Keratinocyte (primary cell): Measurements from ENCODE around the gene CYP4A11. TPM values are rescaled to one million over a fixed set of nuclear protein-coding genes. Genes with fewer than 3 reads are reported as not detected.
"Not testable (repeated sequence)": the region's sequence is repeated elsewhere in the genome, so short reads cannot be mapped to it uniquely, and the experiment has no call there.

ENCODE experiments used
- DNase-seq: peaks from one replicate; pipeline ENCODE4 v3.0.0-alpha.2; 2011; ENCODE audit warnings: low read depth, missing footprints, low spot score
- FAIRE-seq: peaks from 2 replicates; lab custom pipeline; 2011; peaks lifted over from hg19 to GRCh38; lab: Jason Lieb, UNC
- H2AFZ ChIP-seq: 2 replicates; pipeline ENCODE4 v1.6.0; 2012; ENCODE audit warnings: low read length, control low read depth, inconsistent platforms; ENCODE audit not compliant: control insufficient read depth
- H3K27ac ChIP-seq: 2 replicates; pipeline ENCODE4 v1.5.1; 2011; ENCODE audit warnings: low read length; ENCODE audit not compliant: control insufficient read depth, insufficient read depth
- H3K27me3 ChIP-seq: 3 replicates; pipeline ENCODE4 v1.6.0; 2011; ENCODE audit warnings: low read length; ENCODE audit not compliant: control insufficient read depth, insufficient read depth; ENCODE audit errors: extremely low read depth
- H3K36me3 ChIP-seq, 2 experiments: 2 replicates in 1 of 2; 3 replicates in 1 of 2; pipeline ENCODE4 v1.5.1; 2011; ENCODE audit warnings: low read length in 2 of 2, mild to moderate bottlenecking in 1 of 2; ENCODE audit not compliant: control insufficient read depth in 2 of 2, insufficient read depth in 2 of 2; ENCODE audit errors: extremely low read depth in 1 of 2
- H3K4me1 ChIP-seq: 3 replicates; pipeline ENCODE4 v1.5.1; 2011; ENCODE audit warnings: low read length; ENCODE audit not compliant: control insufficient read depth, insufficient read depth; ENCODE audit errors: extremely low read depth
- H3K4me2 ChIP-seq: 3 replicates; pipeline ENCODE4 v1.6.0; 2011; ENCODE audit warnings: low read depth, low read length; ENCODE audit not compliant: control insufficient read depth, insufficient read depth; ENCODE audit errors: extremely low read depth
- H3K4me3 ChIP-seq, 3 experiments: fragments of 200-600 bp in 1 of 3; sonication (generic) in 1 of 3; 2 replicates in 2 of 3; 3 replicates in 1 of 3; pipeline ENCODE4 v1.5.1; 2011 to 2016; ENCODE audit warnings: low read length in 3 of 3, mild to moderate bottlenecking in 3 of 3, control low read depth in 2 of 3, inconsistent platforms in 1 of 3, low read depth in 1 of 3, mixed read lengths in 1 of 3, mixed run types in 1 of 3, moderate library complexity in 1 of 3; ENCODE audit not compliant: control insufficient read depth in 2 of 3, insufficient read depth in 2 of 3; ENCODE audit errors: extremely low read depth in 1 of 3
- H3K79me2 ChIP-seq: 2 replicates; pipeline ENCODE4 v1.6.0; 2012; ENCODE audit warnings: low read length; ENCODE audit not compliant: control insufficient read depth, insufficient read depth
- H3K9ac ChIP-seq: 3 replicates; pipeline ENCODE4 v1.6.0; 2011; ENCODE audit warnings: low read length; ENCODE audit not compliant: control insufficient read depth, insufficient read depth; ENCODE audit errors: extremely low read depth
- H3K9me1 ChIP-seq: 3 replicates; pipeline ENCODE4 v1.6.0; 2011; ENCODE audit warnings: low read length; ENCODE audit not compliant: control insufficient read depth, insufficient read depth; ENCODE audit errors: extremely low read depth
- H3K9me3 ChIP-seq: 2 replicates; pipeline ENCODE4 v1.5.1; 2012; ENCODE audit warnings: low read depth, low read length; ENCODE audit not compliant: control insufficient read depth
- H4K20me1 ChIP-seq: 3 replicates; pipeline ENCODE4 v1.6.0; 2011; ENCODE audit warnings: low read length; ENCODE audit not compliant: control insufficient read depth, insufficient read depth; ENCODE audit errors: extremely low read depth
- EZH2 ChIP-seq: IDR thresholded peaks from one replicate; pipeline ENCODE4 v1.6.1; 2012; ENCODE audit warnings: inconsistent platforms, mild to moderate bottlenecking, low read length, moderate library complexity
- dilution Hi-C: fragments of 300-500 bp; cut with MboI; formaldehyde crosslinking; loops from one replicate; pipeline ENCODE4 v1.7.0; 2020; ENCODE audit warnings: low sequenced_read_pairs; ENCODE audit not compliant: extremely low pct_ligation_motif_present
- polyA plus RNA-seq, 5 experiments: library from polyadenylated mRNA; depleted of rRNA in 3 of 5; stranded (reverse) in 3 of 5; stranded (forward) in 1 of 5; unstranded in 1 of 5; fragments of >200 nt; gene quantifications; 1 replicate in 1 of 5; 2 replicates in 3 of 5; 3 replicates in 1 of 5; pipeline versions ENCODE4 v1.2.1 to v1.2.3, GENCODE V29; 2011 to 2012; ENCODE audit warnings: missing spikeins in 2 of 5, low read depth in 1 of 5, low replicate concordance in 1 of 5
- TF ChIP-seq, protein P1 (sequence below), 3 experiments: IDR thresholded peaks in 1 of 3; conservative IDR thresholded peaks in 1 of 3; optimal IDR thresholded peaks in 1 of 3; 2 replicates in 2 of 3; 3 replicates in 1 of 3; pipeline versions ENCODE3 to v1.5.1; 2011; ENCODE audit warnings: low read length in 3 of 3, mild to moderate bottlenecking in 3 of 3, moderate library complexity in 2 of 3, control low read depth in 1 of 3, inconsistent platforms in 1 of 3; ENCODE audit not compliant: insufficient read depth in 2 of 3; ENCODE audit errors: extremely low read depth in 1 of 3

The CYP4A11 gene
- polyA plus RNA-seq, 1 donor (not counting 4 experiments of a cell fraction or from before 2014, with no cell fraction given): not detected

DNA sequence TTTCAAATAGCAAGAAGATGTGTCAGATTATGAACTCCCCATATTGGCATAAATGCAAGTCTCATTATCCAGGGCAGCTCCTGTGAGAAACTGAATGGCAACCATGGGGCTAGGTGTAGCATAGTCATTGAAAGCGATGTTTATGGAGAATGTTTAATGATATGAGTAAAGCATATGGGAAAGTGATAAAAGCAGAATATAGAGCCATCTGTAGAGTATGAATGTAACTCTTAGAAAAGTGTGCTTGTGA, 8.1 kb upstream of the CYP4A11 start:
- H3K4me2 ChIP-seq, dilution Hi-C loops, H3K79me2 ChIP-seq, H3K4me3 ChIP-seq, H3K9me3 ChIP-seq, H4K20me1 ChIP-seq, H3K36me3 ChIP-seq, H3K9ac ChIP-seq, H2AFZ ChIP-seq, DNase-seq, H3K27me3 ChIP-seq, FAIRE-seq, H3K4me1 ChIP-seq, H3K27ac ChIP-seq, H3K9me1 ChIP-seq: not testable (repeated sequence)

DNA sequence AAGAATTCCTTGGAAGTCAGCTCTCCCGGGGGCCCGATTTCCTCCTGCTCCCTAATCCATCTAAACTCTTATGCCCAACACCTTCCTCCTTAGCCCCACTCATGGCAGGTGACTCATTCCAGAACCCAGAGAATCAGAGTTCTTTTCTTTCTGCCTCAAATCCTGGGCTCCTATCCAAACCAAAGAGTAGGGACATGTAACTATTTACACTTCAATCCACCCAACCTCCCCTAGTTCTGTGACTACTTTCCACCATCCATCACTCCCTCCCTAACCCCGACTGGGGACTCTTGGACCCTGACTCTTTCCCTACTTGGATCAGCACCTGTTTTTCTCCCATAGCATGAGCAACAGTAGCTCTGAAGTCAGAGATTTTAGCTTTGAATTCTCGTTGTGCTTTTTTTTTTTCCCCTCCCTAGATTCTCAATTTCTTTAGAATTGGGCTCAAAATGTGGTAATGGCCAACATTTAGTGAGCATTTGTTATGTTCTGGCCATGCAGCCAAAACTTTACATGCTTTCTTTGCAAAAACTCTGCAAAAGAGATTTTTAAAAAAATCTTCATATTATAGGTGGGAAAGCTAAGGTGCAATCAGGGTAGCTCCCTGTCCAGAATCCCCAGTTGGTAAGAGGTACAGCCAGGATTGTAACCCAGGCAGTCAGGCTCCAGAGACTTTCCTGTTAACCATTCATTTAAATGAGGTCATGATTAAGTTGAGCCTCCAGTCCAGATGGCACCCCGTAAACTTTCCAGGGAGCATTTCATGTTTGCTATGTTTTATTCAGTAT, 7.5 kb upstream of the CYP4A11 start:
- H2AFZ ChIP-seq: no peak overlapping the region
- no peak overlapping the region for H3K4me3 ChIP-seq
- H3K9ac ChIP-seq: no peak overlapping the region
- FAIRE-seq: no peak
- H3K27ac ChIP-seq: no peak overlapping the region
- no peak for DNase-seq
- dilution Hi-C loops: no loop called here
- H4K20me1 ChIP-seq: no peaks in the 10 kb centered on the region
- no peaks in the 10 kb centered on the region for H3K9me1 ChIP-seq
- no peak overlapping the region for H3K4me2 ChIP-seq
- no peaks in the 10 kb centered on the region for H3K27me3 ChIP-seq
- no peaks in the 10 kb centered on the region for H3K79me2 ChIP-seq
- TF ChIP-seq, protein P1, sequence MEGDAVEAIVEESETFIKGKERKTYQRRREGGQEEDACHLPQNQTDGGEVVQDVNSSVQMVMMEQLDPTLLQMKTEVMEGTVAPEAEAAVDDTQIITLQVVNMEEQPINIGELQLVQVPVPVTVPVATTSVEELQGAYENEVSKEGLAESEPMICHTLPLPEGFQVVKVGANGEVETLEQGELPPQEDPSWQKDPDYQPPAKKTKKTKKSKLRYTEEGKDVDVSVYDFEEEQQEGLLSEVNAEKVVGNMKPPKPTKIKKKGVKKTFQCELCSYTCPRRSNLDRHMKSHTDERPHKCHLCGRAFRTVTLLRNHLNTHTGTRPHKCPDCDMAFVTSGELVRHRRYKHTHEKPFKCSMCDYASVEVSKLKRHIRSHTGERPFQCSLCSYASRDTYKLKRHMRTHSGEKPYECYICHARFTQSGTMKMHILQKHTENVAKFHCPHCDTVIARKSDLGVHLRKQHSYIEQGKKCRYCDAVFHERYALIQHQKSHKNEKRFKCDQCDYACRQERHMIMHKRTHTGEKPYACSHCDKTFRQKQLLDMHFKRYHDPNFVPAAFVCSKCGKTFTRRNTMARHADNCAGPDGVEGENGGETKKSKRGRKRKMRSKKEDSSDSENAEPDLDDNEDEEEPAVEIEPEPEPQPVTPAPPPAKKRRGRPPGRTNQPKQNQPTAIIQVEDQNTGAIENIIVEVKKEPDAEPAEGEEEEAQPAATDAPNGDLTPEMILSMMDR (optimal IDR thresholded peaks at IDR 0.05 in 1 of 3, IDR thresholded peaks at IDR 0.05 in 1 of 3, conservative IDR thresholded peaks at IDR 0.05 in 1 of 3; ENCODE audit: extremely low read depth in 1 of 3, insufficient read depth in 2 of 3, low read length in 3 of 3): no peak
- no peak for TF ChIP-seq EZH2
- H3K36me3 ChIP-seq: no peaks in the 10 kb centered on the region
- H3K4me1 ChIP-seq: no peaks in the 10 kb centered on the region
- no peaks in the 10 kb centered on the region for H3K9me3 ChIP-seq

DNA sequence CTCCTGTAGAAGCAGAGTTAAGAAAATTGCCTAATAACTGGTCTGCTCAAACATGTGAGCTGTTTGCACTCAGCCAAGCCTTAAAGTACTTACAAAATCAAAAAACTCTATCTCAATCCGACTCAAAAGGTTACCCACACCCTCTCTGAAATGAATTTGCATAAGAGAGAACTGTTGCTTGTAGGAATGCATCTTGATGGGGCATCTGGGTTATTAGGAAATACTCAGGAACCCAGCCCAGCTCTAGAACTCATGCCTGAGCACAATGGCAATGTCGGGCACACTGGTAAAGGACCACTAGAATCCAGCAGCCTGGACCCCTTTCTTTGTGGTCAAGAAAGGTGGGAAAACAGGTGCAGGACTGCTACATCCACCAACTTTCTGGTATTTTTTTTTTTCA, 6.4 kb upstream of the CYP4A11 start:
- FAIRE-seq, DNase-seq, H3K4me2 ChIP-seq, H3K79me2 ChIP-seq, H3K4me3 ChIP-seq, H3K9ac ChIP-seq, H3K36me3 ChIP-seq, H4K20me1 ChIP-seq, H3K9me3 ChIP-seq, H3K4me1 ChIP-seq, H3K27me3 ChIP-seq, dilution Hi-C loops, H3K9me1 ChIP-seq, H2AFZ ChIP-seq, H3K27ac ChIP-seq: not testable (repeated sequence)
